GM18511 (cell line): ENCODE measurements around the gene DCAF8.

Experiments used
- ATAC-seq: cut with Tn5 transposase; IDR thresholded peaks from one replicate; pipeline ENCODE4 v1.9.1; 2021; ENCODE audit warnings: mild to moderate bottlenecking, moderate library complexity; ENCODE audit not compliant: unreplicated experiment

DCAF8 gene

DNA sequence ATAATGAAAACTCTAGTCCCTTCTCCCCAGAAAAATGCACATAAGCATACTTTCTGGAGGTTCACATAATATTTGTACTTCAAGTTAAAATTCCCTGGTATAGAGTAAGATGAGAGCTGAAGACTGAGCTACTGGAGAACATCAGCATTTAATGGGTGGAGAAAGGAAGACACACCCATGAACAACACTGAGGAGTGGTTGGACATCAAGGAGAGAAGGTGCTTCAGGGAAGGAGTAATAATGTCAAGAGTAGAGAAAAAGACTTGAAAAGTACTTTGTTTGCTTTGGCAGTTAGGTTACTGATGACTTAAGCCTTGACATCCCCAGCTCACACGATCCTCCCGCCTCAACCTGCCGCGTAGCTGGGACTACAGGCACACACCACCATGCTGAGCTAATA is 35.3 kb downstream of the DCAF8 start:
- no peak for ATAC-seq

DNA sequence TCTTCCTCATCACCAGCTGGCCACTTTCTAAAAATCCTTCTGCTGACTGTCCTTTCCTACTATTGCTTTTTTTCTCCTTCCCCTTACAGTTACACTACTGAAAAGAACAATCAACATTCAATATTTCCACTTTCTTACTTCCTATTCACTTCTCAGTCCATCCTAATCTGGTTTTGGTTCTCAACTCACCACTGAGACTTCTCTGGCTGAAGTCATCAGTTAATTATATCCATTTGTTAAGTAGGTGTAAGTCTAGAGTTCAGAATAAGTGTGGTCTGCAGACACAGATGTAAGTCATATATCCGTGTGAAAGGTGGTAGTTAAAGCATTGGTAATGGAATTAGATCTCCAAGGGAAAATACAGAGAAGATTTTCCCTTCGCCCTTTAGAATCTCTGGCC is 35.7 kb downstream of the DCAF8 start:
- ATAC-seq, result peak; percentile 64

GRCh38 chr1:160225345-160225744 is 37.0 kb downstream of the DCAF8 start:
- no peak for ATAC-seq

GRCh38 chr1:160224606-160225005 is 37.7 kb downstream of the DCAF8 start:
- no peak for ATAC-seq

- ATAC-seq, result no peak
These were observed 39.8 kb downstream of the DCAF8 start for GRCh38 chr1:160222546-160222945.

GRCh38 chr1:160221089-160221488 is 41.3 kb downstream of the DCAF8 start:
- ATAC-seq, result no peak

- ATAC-seq, result no peak
These were observed 42.0 kb downstream of the DCAF8 start for GRCh38 chr1:160220301-160220700.

DNA sequence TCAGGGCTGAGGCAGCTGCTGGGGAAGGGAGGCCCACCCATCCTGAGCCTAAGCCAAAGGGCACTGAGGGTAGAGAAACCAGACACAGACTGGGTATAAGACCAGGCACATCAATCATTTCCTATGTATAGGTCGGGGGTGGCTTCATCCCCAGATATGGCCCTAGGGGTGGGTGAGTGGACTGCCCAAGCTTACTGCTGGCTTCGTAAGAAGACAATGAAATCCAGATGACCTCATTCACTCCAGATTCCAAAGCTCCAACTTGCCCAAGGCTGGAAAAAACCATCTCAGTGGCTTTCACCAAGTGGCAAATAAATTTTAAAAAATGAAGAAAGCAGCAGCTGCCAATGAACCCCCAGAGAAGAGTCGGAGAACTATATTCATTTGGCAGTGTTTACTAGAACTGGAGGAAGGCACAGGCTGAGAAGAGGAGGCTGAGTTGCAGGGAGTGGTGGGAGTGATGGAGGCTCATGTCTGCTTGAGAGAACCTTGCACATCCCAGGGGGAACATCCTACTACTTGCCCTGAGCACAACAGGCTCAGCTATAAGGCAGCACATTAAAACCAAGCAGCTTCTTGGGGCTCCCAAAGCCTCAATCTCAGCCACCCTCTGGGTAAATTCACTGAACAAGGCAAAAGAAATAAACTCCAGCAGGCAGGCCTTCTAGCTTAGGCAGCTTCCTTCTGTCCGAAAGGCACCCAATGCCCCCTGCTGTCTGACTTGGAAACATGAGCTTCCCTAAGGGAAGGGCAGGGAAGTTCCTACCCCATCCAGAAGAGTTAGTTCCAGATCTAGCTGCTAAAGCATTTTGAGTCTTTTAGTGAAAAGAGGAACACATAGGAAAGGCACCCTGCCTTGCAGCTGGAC is 43.1 kb downstream of the DCAF8 start:
- ATAC-seq, result no peak

- no peak for ATAC-seq
These were observed 44.8 kb downstream of the DCAF8 start for GRCh38 chr1:160217481-160218051.

GRCh38 chr1:160216301-160216700 is 46.0 kb downstream of the DCAF8 start:
- no peak for ATAC-seq

DNA sequence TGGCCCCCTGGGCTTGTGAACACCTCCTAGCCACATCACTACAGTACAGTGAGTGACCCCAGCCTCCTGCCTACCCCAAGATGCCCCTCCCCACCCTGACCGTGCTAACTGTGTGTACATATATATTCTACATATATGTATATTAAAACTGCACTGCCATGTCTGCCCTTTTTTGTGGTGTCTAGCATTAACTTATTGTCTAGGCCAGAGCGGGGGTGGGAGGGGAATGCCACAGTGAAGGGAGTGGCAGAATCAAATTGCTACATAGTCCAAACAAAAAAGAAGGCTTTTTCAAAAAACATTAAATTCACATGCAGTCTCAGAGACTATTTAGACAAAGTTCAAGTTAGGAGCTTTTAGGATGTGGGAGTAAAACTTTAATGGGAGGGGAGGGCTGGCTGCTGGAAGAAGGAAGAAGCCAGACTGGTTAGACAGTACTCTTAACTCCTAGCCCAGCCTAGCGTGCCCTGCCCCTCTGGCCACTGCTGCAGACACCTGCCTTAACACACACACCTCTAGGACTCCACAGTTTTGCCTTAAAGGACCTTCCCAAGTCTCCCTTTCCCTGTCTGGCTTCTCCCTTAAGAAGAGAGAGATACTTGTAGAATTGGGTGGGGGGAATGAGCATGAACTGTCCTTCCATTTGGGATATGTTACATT is 47.7 kb downstream of the DCAF8 start:
- no peak for ATAC-seq

DNA sequence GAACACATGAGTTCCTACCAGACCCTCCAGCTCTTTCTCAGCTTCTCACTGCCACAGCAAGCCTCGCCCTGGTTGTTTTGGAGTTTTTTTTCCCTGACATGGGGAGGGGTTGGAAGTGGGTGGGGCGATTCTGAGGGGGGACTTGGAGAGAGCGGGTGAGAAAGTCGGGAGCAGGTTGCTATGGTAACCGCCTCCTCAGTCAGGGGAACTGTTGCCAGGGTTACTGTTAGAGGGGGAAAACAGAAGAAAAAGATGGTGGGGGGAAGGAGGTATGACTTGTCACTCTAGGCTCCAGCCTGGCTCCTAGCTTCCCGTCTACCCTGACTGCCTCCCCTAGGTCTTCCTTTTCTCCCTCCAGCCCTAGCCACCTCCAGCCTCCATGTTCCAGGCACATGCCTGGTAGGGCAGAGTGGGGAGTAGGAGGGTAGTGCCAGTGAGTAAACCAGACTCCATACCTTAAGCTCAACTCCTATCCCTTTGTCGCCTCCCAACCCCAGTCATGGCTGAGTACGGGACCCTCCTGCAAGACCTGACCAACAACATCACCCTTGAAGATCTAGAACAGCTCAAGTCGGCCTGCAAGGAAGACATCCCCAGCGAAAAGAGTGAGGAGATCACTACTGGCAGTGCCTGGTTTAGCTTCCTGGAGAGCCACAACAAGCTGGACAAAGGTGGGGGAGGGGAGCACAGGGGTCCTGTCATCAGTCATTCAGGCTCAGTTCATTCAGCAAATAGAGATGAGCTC is 51.1 kb downstream of the DCAF8 start:
- no peak for ATAC-seq

- no peak for ATAC-seq
These were observed 51.8 kb downstream of the DCAF8 start for GRCh38 chr1:160210561-160210960.

- no peak for ATAC-seq
These were observed 52.9 kb downstream of the DCAF8 start for GRCh38 chr1:160209321-160210046.

- no peak for ATAC-seq
These were observed 53.6 kb downstream of the DCAF8 start for GRCh38 chr1:160208557-160209320.

DNA sequence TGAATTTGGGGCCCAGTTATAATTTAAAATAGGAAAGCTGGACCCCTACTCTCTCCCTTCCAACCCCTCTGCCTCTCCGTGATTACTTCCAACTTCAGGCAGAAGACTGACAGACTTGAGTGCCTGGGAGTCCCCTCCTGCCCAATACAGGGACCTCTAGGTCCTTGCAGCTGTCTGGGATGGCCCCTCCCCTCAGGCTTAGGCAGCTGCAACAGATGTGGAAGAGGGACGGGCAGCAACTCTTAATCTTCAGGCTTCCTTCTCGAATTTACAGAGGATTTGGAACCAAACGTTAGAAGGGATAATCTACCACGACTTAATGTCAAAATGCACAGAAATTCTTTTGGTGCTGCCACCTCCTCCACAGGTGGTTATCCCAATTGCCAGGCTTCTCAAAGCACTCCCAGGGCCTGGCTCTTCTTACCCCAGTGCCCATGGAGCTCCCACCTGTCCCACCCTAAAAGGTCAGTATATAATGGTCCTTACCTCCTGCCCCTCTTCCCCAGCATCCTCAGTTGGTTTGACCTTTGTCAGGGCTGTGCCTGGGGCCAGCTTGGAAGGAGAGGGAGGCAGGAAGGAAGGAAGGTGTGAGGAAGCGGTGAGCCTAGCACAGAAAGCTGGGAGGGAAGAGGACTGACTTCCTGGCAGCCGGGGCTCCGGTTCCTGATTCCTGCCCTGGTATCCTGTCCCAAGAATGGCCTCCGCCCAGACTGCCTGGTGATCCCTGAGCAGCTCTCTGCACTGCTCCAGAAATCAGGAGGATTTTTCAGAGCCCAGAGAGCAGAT is 54.4 kb downstream of the DCAF8 start:
- no peak for ATAC-seq

DNA sequence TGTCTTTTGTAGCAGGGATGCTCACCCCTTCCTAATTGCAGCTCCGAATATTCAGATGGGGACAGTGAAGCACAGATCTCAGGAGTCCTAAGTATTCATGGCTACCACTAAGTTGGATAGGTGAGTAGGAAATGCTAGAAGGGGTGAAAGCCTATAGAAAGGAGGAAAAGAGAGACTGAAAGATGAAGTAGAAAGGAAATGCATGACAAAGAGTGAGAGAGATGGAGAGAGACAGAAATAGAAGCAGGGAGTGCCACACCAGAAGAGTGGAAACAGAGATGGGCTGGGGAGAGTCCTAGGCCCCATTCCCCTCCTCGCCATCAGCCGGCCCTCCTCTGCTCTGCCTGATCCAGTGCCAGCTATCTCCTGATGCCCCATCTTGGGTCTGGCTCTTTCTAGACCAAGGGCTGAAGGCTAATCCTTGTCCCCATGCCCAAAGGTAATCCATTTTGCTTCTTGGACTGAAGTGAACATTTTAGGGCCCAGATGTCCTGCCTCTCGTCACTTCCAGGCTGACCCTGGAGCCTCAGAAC is 55.2 kb downstream of the DCAF8 start:
- no peak for ATAC-seq

DNA sequence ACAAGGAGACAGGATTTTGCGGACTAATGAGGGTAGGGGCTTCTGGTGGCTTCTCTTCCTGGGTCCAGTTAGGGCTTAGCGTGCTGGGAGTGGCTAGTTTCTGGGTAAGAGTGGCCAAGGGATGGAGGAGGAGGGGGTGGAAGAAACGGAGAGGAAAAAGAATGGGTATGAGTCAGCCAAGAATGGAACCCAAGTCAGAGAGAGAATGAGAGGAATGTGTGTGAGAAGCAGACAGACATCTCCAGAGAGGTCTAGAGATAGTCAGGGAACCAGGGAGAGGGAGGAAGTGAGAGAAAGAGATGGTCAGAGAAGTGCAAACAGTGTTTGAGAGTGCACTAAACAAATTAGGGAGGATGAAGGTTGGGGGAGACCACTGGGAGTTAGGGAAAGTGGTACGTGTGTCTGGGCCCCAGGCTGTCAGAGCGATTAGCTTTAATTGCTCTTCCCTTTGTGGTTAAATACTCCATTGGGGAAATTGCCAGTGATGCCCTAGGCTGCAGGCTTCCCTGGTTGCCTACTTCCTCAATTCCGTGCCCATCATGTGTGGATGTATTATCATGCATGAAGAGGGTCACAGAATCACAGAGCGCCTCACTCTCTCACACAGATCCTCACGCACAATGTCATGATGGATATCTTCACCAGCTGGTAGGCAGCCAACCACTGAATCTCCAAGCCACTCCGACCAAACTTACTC is 55.8 kb downstream of the DCAF8 start:
- no peak for ATAC-seq
